Measurements from ENCODE around the gene DNAH10.

The DNAH10 gene

DNA sequence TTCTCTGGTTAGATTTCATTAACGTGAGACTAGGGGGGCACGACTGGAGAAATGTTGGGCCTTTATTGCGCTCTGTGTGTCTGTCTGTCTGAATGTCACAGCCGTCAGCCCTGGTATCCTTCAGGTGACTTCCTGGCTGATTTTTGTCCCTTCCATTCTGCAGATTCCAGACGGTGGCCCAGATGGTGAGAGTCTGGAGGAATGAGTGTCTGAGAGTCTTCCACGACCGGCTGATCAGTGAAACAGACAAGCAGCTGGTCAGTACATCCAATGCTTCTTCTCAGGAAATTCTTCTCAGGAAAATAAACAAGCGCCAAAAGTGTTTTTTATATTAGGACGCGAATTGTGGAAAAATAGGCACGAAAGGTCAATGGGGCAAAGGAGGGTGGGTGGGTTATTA, 117.0 kb downstream of the DNAH10 start:
- no peak for TF ChIP-seq CREB1 (IDR thresholded peaks at IDR 0.05; ENCODE audit: low read depth)
- TF ChIP-seq, protein P1, sequence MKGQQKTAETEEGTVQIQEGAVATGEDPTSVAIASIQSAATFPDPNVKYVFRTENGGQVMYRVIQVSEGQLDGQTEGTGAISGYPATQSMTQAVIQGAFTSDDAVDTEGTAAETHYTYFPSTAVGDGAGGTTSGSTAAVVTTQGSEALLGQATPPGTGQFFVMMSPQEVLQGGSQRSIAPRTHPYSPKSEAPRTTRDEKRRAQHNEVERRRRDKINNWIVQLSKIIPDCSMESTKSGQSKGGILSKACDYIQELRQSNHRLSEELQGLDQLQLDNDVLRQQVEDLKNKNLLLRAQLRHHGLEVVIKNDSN (IDR thresholded peaks at IDR 0.05): no peak
- no peak for TF ChIP-seq TCF12 (IDR thresholded peaks at IDR 0.05; ENCODE audit: low read depth)
- TF ChIP-seq, protein P2, sequence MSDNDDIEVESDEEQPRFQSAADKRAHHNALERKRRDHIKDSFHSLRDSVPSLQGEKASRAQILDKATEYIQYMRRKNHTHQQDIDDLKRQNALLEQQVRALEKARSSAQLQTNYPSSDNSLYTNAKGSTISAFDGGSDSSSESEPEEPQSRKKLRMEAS (IDR thresholded peaks at IDR 0.05): no peak
- no peak for TF ChIP-seq NFIC (IDR thresholded peaks at IDR 0.05)
- TF ChIP-seq RAD21 (IDR thresholded peaks at IDR 0.05; ENCODE audit: low read depth): no peak
- no peak for TF ChIP-seq TEAD4 (IDR thresholded peaks at IDR 0.05)
- TF ChIP-seq ZBTB7A (IDR thresholded peaks at IDR 0.05; ENCODE audit: low read depth): no peak
- TF ChIP-seq EGR1 (IDR thresholded peaks at IDR 0.05): no peak
- TF ChIP-seq EP300 (IDR thresholded peaks at IDR 0.05; ENCODE audit: borderline replicate concordance): no peak
- TF ChIP-seq, protein P3, sequence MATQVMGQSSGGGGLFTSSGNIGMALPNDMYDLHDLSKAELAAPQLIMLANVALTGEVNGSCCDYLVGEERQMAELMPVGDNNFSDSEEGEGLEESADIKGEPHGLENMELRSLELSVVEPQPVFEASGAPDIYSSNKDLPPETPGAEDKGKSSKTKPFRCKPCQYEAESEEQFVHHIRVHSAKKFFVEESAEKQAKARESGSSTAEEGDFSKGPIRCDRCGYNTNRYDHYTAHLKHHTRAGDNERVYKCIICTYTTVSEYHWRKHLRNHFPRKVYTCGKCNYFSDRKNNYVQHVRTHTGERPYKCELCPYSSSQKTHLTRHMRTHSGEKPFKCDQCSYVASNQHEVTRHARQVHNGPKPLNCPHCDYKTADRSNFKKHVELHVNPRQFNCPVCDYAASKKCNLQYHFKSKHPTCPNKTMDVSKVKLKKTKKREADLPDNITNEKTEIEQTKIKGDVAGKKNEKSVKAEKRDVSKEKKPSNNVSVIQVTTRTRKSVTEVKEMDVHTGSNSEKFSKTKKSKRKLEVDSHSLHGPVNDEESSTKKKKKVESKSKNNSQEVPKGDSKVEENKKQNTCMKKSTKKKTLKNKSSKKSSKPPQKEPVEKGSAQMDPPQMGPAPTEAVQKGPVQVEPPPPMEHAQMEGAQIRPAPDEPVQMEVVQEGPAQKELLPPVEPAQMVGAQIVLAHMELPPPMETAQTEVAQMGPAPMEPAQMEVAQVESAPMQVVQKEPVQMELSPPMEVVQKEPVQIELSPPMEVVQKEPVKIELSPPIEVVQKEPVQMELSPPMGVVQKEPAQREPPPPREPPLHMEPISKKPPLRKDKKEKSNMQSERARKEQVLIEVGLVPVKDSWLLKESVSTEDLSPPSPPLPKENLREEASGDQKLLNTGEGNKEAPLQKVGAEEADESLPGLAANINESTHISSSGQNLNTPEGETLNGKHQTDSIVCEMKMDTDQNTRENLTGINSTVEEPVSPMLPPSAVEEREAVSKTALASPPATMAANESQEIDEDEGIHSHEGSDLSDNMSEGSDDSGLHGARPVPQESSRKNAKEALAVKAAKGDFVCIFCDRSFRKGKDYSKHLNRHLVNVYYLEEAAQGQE (IDR thresholded peaks at IDR 0.05; ENCODE audit: low read depth): no peak
- no peak for TF ChIP-seq TAF1 (IDR thresholded peaks at IDR 0.05; ENCODE audit: low read depth)
- TF ChIP-seq FOXM1 (IDR thresholded peaks at IDR 0.05; ENCODE audit: borderline replicate concordance, low read depth): no peak

GRCh38 chr12:123879691-123880090, 117.6 kb downstream of the DNAH10 start:
- TF ChIP-seq YY1 (IDR thresholded peaks at IDR 0.05; ENCODE audit: low read depth): no peak

DNA sequence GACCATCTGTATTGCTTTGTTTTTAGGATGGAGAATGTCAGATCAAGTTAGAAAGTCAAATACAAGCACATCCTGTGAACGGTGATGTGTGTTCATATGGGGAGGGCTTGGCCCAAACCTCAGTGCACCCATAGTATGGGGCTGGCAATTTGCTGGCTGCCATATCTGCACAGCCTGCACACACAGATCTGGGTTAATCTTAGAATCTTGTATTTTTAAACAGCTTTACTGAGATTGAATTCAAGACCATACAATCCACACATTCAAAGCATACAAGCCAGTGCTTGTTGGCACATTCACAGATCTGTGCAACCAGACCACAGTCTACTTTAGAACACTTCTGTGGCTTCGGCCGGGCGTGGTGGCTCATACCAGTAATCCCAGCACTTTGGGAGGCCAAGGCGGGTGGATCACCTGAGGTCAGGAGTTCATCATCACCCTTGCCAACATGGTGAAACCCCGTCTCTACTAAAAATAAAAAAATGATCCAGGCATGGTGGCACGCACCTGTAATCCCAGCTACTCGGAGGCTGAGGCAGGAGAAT, 120.1 kb downstream of the DNAH10 start:
- TF ChIP-seq FOXM1 (IDR thresholded peaks at IDR 0.05; ENCODE audit: borderline replicate concordance, low read depth) (no peak), TAF1 (IDR thresholded peaks at IDR 0.05; ENCODE audit: low read depth) (no peak), RAD21 (IDR thresholded peaks at IDR 0.05; ENCODE audit: low read depth) (no peak), CREB1 (IDR thresholded peaks at IDR 0.05; ENCODE audit: low read depth) (no peak), TCF12 (IDR thresholded peaks at IDR 0.05; ENCODE audit: low read depth) (no peak), NFIC (IDR thresholded peaks at IDR 0.05) (no peak), EP300 (IDR thresholded peaks at IDR 0.05; ENCODE audit: borderline replicate concordance) (no peak), CEBPB (IDR thresholded peaks at IDR 0.05) (no peak), EGR1 (IDR thresholded peaks at IDR 0.05) (no peak), YY1 (IDR thresholded peaks at IDR 0.05; ENCODE audit: low read depth) (no peak), TEAD4 (IDR thresholded peaks at IDR 0.05) (no peak), ZBTB7A (IDR thresholded peaks at IDR 0.05; ENCODE audit: low read depth) (no peak)
- TF ChIP-seq, protein P2 (IDR thresholded peaks at IDR 0.05): no peak
- TF ChIP-seq, protein P3 (IDR thresholded peaks at IDR 0.05; ENCODE audit: low read depth): no peak
- TF ChIP-seq, protein P1 (IDR thresholded peaks at IDR 0.05): no peak

- TF ChIP-seq, protein P3 (IDR thresholded peaks at IDR 0.05; ENCODE audit: low read depth): no peak
- no peak for TF ChIP-seq ZBTB7A (IDR thresholded peaks at IDR 0.05; ENCODE audit: low read depth)
- TF ChIP-seq, protein P1 (IDR thresholded peaks at IDR 0.05): no peak
- no peak for TF ChIP-seq YY1 (IDR thresholded peaks at IDR 0.05; ENCODE audit: low read depth)
- no peak for TF ChIP-seq EP300 (IDR thresholded peaks at IDR 0.05; ENCODE audit: borderline replicate concordance)
- TF ChIP-seq CEBPB (IDR thresholded peaks at IDR 0.05): no peak
- TF ChIP-seq FOXM1 (IDR thresholded peaks at IDR 0.05; ENCODE audit: borderline replicate concordance, low read depth): no peak
- no peak for TF ChIP-seq TAF1 (IDR thresholded peaks at IDR 0.05; ENCODE audit: low read depth)
- TF ChIP-seq TCF12 (IDR thresholded peaks at IDR 0.05; ENCODE audit: low read depth): no peak
- no peak for TF ChIP-seq EGR1 (IDR thresholded peaks at IDR 0.05)
- TF ChIP-seq TEAD4 (IDR thresholded peaks at IDR 0.05): no peak
- no peak for TF ChIP-seq CREB1 (IDR thresholded peaks at IDR 0.05; ENCODE audit: low read depth)
- no peak for TF ChIP-seq RAD21 (IDR thresholded peaks at IDR 0.05; ENCODE audit: low read depth)
- TF ChIP-seq, protein P2 (IDR thresholded peaks at IDR 0.05): no peak
Observed at GRCh38 chr12:123886258-123886657, 124.2 kb downstream of the DNAH10 start.

All from Ishikawa (cell line).